ENCODE results near the gene THY1. TPM values are rescaled to one million over a fixed set of nuclear protein-coding genes. Genes with fewer than 3 reads are reported as not detected.

The THY1 gene
- total and polyA plus RNA-seq, 2 of the 8 experiments (the other 6 are each of a cell fraction or from before 2014, with no cell fraction given), result 286 to 2,479 TPM

DNA sequence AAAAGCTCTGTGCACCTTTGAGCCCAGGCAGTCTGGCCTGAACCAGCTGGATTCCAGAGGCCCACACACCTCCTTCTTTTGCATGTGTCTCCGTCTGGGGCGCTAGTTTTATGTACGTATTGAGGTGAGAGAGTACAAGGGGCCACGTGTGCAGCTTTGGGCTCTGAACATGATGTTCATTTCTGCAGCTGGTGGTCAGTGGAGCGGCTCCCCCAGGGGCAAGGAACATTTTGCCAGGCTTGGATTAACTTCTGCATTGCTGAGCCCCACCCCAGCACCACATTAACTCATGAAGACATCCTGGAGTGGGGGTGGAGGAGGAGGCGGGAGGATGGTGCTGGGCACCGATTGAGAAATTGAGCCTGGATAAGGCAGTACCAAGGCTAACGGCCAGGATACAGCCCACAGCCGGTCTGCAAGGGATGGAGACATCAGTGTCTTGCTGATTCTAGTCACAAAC lies 55.3 kb downstream of the THY1 start (continued):
- no peak for TF ChIP-seq MAFK (IDR thresholded peaks at IDR 0.05; ENCODE audit: low read depth, low read length)
- TF ChIP-seq, protein P1, sequence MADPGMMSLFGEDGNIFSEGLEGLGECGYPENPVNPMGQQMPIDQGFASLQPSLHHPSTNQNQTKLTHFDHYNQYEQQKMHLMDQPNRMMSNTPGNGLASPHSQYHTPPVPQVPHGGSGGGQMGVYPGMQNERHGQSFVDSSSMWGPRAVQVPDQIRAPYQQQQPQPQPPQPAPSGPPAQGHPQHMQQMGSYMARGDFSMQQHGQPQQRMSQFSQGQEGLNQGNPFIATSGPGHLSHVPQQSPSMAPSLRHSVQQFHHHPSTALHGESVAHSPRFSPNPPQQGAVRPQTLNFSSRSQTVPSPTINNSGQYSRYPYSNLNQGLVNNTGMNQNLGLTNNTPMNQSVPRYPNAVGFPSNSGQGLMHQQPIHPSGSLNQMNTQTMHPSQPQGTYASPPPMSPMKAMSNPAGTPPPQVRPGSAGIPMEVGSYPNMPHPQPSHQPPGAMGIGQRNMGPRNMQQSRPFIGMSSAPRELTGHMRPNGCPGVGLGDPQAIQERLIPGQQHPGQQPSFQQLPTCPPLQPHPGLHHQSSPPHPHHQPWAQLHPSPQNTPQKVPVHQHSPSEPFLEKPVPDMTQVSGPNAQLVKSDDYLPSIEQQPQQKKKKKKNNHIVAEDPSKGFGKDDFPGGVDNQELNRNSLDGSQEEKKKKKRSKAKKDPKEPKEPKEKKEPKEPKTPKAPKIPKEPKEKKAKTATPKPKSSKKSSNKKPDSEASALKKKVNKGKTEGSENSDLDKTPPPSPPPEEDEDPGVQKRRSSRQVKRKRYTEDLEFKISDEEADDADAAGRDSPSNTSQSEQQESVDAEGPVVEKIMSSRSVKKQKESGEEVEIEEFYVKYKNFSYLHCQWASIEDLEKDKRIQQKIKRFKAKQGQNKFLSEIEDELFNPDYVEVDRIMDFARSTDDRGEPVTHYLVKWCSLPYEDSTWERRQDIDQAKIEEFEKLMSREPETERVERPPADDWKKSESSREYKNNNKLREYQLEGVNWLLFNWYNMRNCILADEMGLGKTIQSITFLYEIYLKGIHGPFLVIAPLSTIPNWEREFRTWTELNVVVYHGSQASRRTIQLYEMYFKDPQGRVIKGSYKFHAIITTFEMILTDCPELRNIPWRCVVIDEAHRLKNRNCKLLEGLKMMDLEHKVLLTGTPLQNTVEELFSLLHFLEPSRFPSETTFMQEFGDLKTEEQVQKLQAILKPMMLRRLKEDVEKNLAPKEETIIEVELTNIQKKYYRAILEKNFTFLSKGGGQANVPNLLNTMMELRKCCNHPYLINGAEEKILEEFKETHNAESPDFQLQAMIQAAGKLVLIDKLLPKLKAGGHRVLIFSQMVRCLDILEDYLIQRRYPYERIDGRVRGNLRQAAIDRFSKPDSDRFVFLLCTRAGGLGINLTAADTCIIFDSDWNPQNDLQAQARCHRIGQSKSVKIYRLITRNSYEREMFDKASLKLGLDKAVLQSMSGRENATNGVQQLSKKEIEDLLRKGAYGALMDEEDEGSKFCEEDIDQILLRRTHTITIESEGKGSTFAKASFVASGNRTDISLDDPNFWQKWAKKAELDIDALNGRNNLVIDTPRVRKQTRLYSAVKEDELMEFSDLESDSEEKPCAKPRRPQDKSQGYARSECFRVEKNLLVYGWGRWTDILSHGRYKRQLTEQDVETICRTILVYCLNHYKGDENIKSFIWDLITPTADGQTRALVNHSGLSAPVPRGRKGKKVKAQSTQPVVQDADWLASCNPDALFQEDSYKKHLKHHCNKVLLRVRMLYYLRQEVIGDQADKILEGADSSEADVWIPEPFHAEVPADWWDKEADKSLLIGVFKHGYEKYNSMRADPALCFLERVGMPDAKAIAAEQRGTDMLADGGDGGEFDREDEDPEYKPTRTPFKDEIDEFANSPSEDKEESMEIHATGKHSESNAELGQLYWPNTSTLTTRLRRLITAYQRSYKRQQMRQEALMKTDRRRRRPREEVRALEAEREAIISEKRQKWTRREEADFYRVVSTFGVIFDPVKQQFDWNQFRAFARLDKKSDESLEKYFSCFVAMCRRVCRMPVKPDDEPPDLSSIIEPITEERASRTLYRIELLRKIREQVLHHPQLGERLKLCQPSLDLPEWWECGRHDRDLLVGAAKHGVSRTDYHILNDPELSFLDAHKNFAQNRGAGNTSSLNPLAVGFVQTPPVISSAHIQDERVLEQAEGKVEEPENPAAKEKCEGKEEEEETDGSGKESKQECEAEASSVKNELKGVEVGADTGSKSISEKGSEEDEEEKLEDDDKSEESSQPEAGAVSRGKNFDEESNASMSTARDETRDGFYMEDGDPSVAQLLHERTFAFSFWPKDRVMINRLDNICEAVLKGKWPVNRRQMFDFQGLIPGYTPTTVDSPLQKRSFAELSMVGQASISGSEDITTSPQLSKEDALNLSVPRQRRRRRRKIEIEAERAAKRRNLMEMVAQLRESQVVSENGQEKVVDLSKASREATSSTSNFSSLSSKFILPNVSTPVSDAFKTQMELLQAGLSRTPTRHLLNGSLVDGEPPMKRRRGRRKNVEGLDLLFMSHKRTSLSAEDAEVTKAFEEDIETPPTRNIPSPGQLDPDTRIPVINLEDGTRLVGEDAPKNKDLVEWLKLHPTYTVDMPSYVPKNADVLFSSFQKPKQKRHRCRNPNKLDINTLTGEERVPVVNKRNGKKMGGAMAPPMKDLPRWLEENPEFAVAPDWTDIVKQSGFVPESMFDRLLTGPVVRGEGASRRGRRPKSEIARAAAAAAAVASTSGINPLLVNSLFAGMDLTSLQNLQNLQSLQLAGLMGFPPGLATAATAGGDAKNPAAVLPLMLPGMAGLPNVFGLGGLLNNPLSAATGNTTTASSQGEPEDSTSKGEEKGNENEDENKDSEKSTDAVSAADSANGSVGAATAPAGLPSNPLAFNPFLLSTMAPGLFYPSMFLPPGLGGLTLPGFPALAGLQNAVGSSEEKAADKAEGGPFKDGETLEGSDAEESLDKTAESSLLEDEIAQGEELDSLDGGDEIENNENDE (IDR thresholded peaks at IDR 0.05; ENCODE audit: insufficient replicate concordance, low read length), result no peak
- TF ChIP-seq KDM1A (IDR thresholded peaks at IDR 0.05; ENCODE audit: borderline replicate concordance, low read length), result no peak
